Keratinocyte (primary cell): ENCODE data around the gene C11orf91. TPM values are rescaled to one million over a fixed set of nuclear protein-coding genes. Genes with fewer than 3 reads are reported as not detected.
A peak's percentile ranks its signal among the peaks of the same experiment; 100 is the strongest.
"Not testable (repeated sequence)": the region's sequence is repeated elsewhere in the genome, so short reads cannot be mapped to it uniquely, and the experiment has no call there.

Experiments used
- DNase-seq: peaks from one replicate; pipeline ENCODE4 v3.0.0-alpha.2; 2011; ENCODE audit warnings: low read depth, missing footprints, low spot score
- FAIRE-seq: peaks from 2 replicates; lab custom pipeline; 2011; peaks lifted over from hg19 to GRCh38; lab: Jason Lieb, UNC
- H2AFZ ChIP-seq: 2 replicates; pipeline ENCODE4 v1.6.0; 2012; ENCODE audit warnings: low read length, control low read depth, inconsistent platforms; ENCODE audit not compliant: control insufficient read depth
- H3K27ac ChIP-seq: 2 replicates; pipeline ENCODE4 v1.5.1; 2011; ENCODE audit warnings: low read length; ENCODE audit not compliant: control insufficient read depth, insufficient read depth
- H3K27me3 ChIP-seq: 3 replicates; pipeline ENCODE4 v1.6.0; 2011; ENCODE audit warnings: low read length; ENCODE audit not compliant: control insufficient read depth, insufficient read depth; ENCODE audit errors: extremely low read depth
- H3K36me3 ChIP-seq, 2 experiments: 2 replicates in 1 of 2; 3 replicates in 1 of 2; pipeline ENCODE4 v1.5.1; 2011; ENCODE audit warnings: low read length in 2 of 2, mild to moderate bottlenecking in 1 of 2; ENCODE audit not compliant: control insufficient read depth in 2 of 2, insufficient read depth in 2 of 2; ENCODE audit errors: extremely low read depth in 1 of 2
- H3K4me1 ChIP-seq: 3 replicates; pipeline ENCODE4 v1.5.1; 2011; ENCODE audit warnings: low read length; ENCODE audit not compliant: control insufficient read depth, insufficient read depth; ENCODE audit errors: extremely low read depth
- H3K4me2 ChIP-seq: 3 replicates; pipeline ENCODE4 v1.6.0; 2011; ENCODE audit warnings: low read depth, low read length; ENCODE audit not compliant: control insufficient read depth, insufficient read depth; ENCODE audit errors: extremely low read depth
- H3K4me3 ChIP-seq, 3 experiments: fragments of 200-600 bp in 1 of 3; sonication (generic) in 1 of 3; 2 replicates in 2 of 3; 3 replicates in 1 of 3; pipeline ENCODE4 v1.5.1; 2011 to 2016; ENCODE audit warnings: low read length in 3 of 3, mild to moderate bottlenecking in 3 of 3, control low read depth in 2 of 3, inconsistent platforms in 1 of 3, low read depth in 1 of 3, mixed read lengths in 1 of 3, mixed run types in 1 of 3, moderate library complexity in 1 of 3; ENCODE audit not compliant: control insufficient read depth in 2 of 3, insufficient read depth in 2 of 3; ENCODE audit errors: extremely low read depth in 1 of 3
- H3K79me2 ChIP-seq: 2 replicates; pipeline ENCODE4 v1.6.0; 2012; ENCODE audit warnings: low read length; ENCODE audit not compliant: control insufficient read depth, insufficient read depth
- H3K9ac ChIP-seq: 3 replicates; pipeline ENCODE4 v1.6.0; 2011; ENCODE audit warnings: low read length; ENCODE audit not compliant: control insufficient read depth, insufficient read depth; ENCODE audit errors: extremely low read depth
- H3K9me1 ChIP-seq: 3 replicates; pipeline ENCODE4 v1.6.0; 2011; ENCODE audit warnings: low read length; ENCODE audit not compliant: control insufficient read depth, insufficient read depth; ENCODE audit errors: extremely low read depth
- H3K9me3 ChIP-seq: 2 replicates; pipeline ENCODE4 v1.5.1; 2012; ENCODE audit warnings: low read depth, low read length; ENCODE audit not compliant: control insufficient read depth
- H4K20me1 ChIP-seq: 3 replicates; pipeline ENCODE4 v1.6.0; 2011; ENCODE audit warnings: low read length; ENCODE audit not compliant: control insufficient read depth, insufficient read depth; ENCODE audit errors: extremely low read depth
- EZH2 ChIP-seq: IDR thresholded peaks from one replicate; pipeline ENCODE4 v1.6.1; 2012; ENCODE audit warnings: inconsistent platforms, mild to moderate bottlenecking, low read length, moderate library complexity
- dilution Hi-C: fragments of 300-500 bp; cut with MboI; formaldehyde crosslinking; loops from one replicate; pipeline ENCODE4 v1.7.0; 2020; ENCODE audit warnings: low sequenced_read_pairs; ENCODE audit not compliant: extremely low pct_ligation_motif_present
- polyA plus RNA-seq, 5 experiments: library from polyadenylated mRNA; depleted of rRNA in 3 of 5; stranded (reverse) in 3 of 5; stranded (forward) in 1 of 5; unstranded in 1 of 5; fragments of >200 nt; gene quantifications; 1 replicate in 1 of 5; 2 replicates in 3 of 5; 3 replicates in 1 of 5; pipeline versions ENCODE4 v1.2.1 to v1.2.3, GENCODE V29; 2011 to 2012; ENCODE audit warnings: missing spikeins in 2 of 5, low read depth in 1 of 5, low replicate concordance in 1 of 5
- TF ChIP-seq, protein P1 (sequence below), 3 experiments: IDR thresholded peaks in 1 of 3; conservative IDR thresholded peaks in 1 of 3; optimal IDR thresholded peaks in 1 of 3; 2 replicates in 2 of 3; 3 replicates in 1 of 3; pipeline versions ENCODE3 to v1.5.1; 2011; ENCODE audit warnings: low read length in 3 of 3, mild to moderate bottlenecking in 3 of 3, moderate library complexity in 2 of 3, control low read depth in 1 of 3, inconsistent platforms in 1 of 3; ENCODE audit not compliant: insufficient read depth in 2 of 3; ENCODE audit errors: extremely low read depth in 1 of 3

C11orf91 gene
- polyA plus RNA-seq, 1 donor (not counting 4 experiments of a cell fraction or from before 2014, with no cell fraction given) = 0.10 TPM

DNA sequence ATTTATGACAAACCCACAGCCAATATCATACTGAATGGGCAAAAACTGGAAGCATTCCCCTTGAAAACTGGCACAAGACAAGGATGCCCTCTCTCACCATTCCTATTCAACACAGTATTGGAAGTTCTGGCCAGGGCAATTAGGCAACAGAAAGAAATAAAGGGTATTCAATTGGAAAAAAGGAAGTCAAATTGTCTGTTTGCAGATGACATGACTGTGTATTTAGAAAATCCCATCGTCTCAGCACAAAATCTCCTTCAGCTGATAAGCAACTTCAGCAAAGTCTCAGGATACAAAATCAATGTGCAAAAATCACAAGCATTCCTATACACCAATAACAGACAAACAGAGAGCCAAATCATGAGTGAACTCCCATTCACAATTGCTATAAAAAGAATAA lies 26.9 kb upstream of the C11orf91 start:
- FAIRE-seq = not testable (repeated sequence)
- H3K36me3 ChIP-seq = peaks cover 8 to 15% of the 10 kb centered on the region in 2 experiments

DNA sequence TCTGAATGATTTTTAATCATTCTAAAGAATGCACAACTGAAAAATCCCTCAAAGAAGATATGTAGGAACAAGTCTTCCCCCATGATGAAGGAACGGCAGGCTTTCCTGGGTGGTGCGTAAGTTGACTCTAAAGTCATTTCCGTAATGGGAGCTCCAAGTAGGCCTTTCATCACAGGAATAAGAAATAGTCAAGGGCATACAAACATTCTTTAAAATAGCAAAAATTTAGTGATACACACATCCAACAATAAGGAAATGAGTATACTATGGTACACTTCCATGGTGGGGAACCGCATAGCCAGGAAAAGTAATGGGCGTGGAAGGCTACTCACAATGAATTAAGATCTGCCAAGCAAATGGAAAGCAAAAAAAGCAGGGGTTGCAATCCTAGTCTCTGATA lies 24.9 kb upstream of the C11orf91 start:
- TF ChIP-seq EZH2 = no peak
- TF ChIP-seq, protein P1, sequence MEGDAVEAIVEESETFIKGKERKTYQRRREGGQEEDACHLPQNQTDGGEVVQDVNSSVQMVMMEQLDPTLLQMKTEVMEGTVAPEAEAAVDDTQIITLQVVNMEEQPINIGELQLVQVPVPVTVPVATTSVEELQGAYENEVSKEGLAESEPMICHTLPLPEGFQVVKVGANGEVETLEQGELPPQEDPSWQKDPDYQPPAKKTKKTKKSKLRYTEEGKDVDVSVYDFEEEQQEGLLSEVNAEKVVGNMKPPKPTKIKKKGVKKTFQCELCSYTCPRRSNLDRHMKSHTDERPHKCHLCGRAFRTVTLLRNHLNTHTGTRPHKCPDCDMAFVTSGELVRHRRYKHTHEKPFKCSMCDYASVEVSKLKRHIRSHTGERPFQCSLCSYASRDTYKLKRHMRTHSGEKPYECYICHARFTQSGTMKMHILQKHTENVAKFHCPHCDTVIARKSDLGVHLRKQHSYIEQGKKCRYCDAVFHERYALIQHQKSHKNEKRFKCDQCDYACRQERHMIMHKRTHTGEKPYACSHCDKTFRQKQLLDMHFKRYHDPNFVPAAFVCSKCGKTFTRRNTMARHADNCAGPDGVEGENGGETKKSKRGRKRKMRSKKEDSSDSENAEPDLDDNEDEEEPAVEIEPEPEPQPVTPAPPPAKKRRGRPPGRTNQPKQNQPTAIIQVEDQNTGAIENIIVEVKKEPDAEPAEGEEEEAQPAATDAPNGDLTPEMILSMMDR (optimal IDR thresholded peaks at IDR 0.05 in 1 of 3, IDR thresholded peaks at IDR 0.05 in 1 of 3, conservative IDR thresholded peaks at IDR 0.05 in 1 of 3; ENCODE audit: extremely low read depth in 1 of 3, insufficient read depth in 2 of 3, low read length in 3 of 3) = no peak
- H3K27ac ChIP-seq = no peak overlapping the region
- H3K4me2 ChIP-seq = no peak overlapping the region
- peaks cover 56% of the 10 kb centered on the region for H3K4me1 ChIP-seq
- H3K9me1 ChIP-seq = peaks cover 4% of the 10 kb centered on the region
- no peak overlapping the region for H2AFZ ChIP-seq
- no peak for DNase-seq
- peaks cover 10 to 20% of the 10 kb centered on the region in 2 experiments for H3K36me3 ChIP-seq
- dilution Hi-C loops = no loop called here
- no peak overlapping the region for H3K4me3 ChIP-seq
- no peaks in the 10 kb centered on the region for H3K9me3 ChIP-seq
- peaks cover 90% of the 10 kb centered on the region for H3K79me2 ChIP-seq
- H3K27me3 ChIP-seq = no peaks in the 10 kb centered on the region
- H3K9ac ChIP-seq = no peak overlapping the region
- peaks cover 13% of the 10 kb centered on the region for H4K20me1 ChIP-seq
- FAIRE-seq = no peak

More for the DNA sequence above, 26.9 kb upstream of the C11orf91 start:
- H3K4me2 ChIP-seq, H2AFZ ChIP-seq, H3K27me3 ChIP-seq, H3K9me3 ChIP-seq, dilution Hi-C loops, H3K9me1 ChIP-seq, DNase-seq, H3K9ac ChIP-seq, H3K4me3 ChIP-seq, H3K27ac ChIP-seq: not testable (repeated sequence)
- Histone ChIP-seq H4K20me1 (peaks cover 22% of the 10 kb centered on the region), H3K79me2 (peaks cover 91% of the 10 kb centered on the region), H3K4me1 (peaks cover 55% of the 10 kb centered on the region)

DNA sequence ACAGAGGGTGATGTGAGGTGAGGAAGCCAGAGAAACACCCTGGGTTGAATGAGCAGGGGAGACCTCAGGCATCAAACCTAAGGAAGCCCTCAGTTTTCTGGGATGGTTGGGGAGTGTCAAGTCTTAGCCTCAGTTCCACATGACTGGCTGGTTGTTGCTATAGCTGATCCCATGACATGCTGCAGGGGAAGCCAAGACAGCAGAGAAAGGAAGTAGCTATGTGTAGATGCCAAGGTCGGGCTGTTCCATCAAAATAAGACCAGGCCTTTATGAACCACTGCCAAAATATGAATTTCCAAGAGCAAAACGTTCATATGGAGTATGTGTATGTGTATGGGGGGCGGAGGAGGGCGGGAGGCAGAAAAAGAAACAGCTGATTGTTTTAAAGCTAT lies 24.0 kb upstream of the C11orf91 start:
- Histone ChIP-seq H4K20me1 (peaks cover 8% of the 10 kb centered on the region), H3K9me1 (peaks cover 4% of the 10 kb centered on the region), H3K4me1 (peaks cover 59% of the 10 kb centered on the region), H3K27me3 (no peaks in the 10 kb centered on the region), H3K4me3 (no peak overlapping the region), H2AFZ (no peak overlapping the region), H3K4me2 (peak overlapping the region; percentile 58), H3K27ac (peak overlapping the region; percentile 79), H3K9ac (peak overlapping the region; percentile 42), H3K79me2 (peaks cover 89% of the 10 kb centered on the region), H3K9me3 (no peaks in the 10 kb centered on the region), H3K36me3 (peaks cover 12 to 27% of the 10 kb centered on the region in 2 experiments)
- no peak for FAIRE-seq
- dilution Hi-C loops = no loop called here
- DNase-seq = no peak
- no peak for TF ChIP-seq EZH2
- TF ChIP-seq, protein P1 (optimal IDR thresholded peaks at IDR 0.05 in 1 of 3, IDR thresholded peaks at IDR 0.05 in 1 of 3, conservative IDR thresholded peaks at IDR 0.05 in 1 of 3; ENCODE audit: extremely low read depth in 1 of 3, insufficient read depth in 2 of 3, low read length in 3 of 3) = no peak
